Measurements from ENCODE around the gene MTMR2. TPM values are rescaled to one million over a fixed set of nuclear protein-coding genes. Genes with fewer than 3 reads are reported as not detected.
A peak's percentile ranks its signal among the peaks of the same experiment; 100 is the strongest.

MTMR2 gene
- total and polyA plus RNA-seq, 2 experiments from 2014 or later = 26.6 to 52.6 TPM

GRCh38 chr11:95913830-95914615, 9.9 kb downstream of the MTMR2 start:
- H3K27ac Mint-ChIP-seq = 0 out of 2 replicates have a peak overlapping the region, but pooled peaks have one; percentile 0
- Histone ChIP-seq H3K36me3 (ENCODE audit: insufficient read depth) (no peaks in the 10 kb centered on the region), H3K27ac (ENCODE audit: low read depth) (no peak overlapping the region), H3K79me2 (replicated peaks; ENCODE audit: insufficient read depth) (peaks cover 81% of the 10 kb centered on the region), H3F3A (replicated peaks; ENCODE audit: low read depth) (no peaks in the 10 kb centered on the region), H3K9me2 (ENCODE audit: insufficient read depth) (no peaks in the 10 kb centered on the region), H4K20me1 (replicated peaks; ENCODE audit: insufficient read depth) (peaks cover 3% of the 10 kb centered on the region; the same call in 1 of the 2 replicates), H2AFZ (no peak overlapping the region), H3K4me2 (no peak overlapping the region), H3K4me3 (no peak overlapping the region), H3K4me1 (ENCODE audit: insufficient read depth) (peaks cover 13% of the 10 kb centered on the region), H3K27me3 (ENCODE audit: insufficient read depth) (no peaks in the 10 kb centered on the region)
- no peaks in the 10 kb centered on the region for H3K9me3 Mint-ChIP-seq
- no peaks in the 10 kb centered on the region for H3K36me3 Mint-ChIP-seq (ENCODE audit: low read depth)
- ATAC-seq (no peak), DNase-seq (ENCODE audit: low spot score) (no peak)
- H3K4me3 Mint-ChIP-seq = no peak overlapping the region
- TF ChIP-seq CREB1 (CRISPR knock-in tag; IDR thresholded peaks at IDR 0.05; ENCODE audit: low read depth) = no peak
- TF ChIP-seq JUNB (IDR thresholded peaks at IDR 0.05; ENCODE audit: unreplicated experiment) = no peak
- no peak for TF ChIP-seq STAT1 (IDR thresholded peaks at IDR 0.05; ENCODE audit: unreplicated experiment)
- TF ChIP-seq POLR2AphosphoS5 (IDR thresholded peaks at IDR 0.05; ENCODE audit: low read depth) = no peak
- TF ChIP-seq ZNF331 (CRISPR knock-in tag; IDR thresholded peaks at IDR 0.05; ENCODE audit: low read depth) = no peak
- no peak for TF ChIP-seq REST (IDR thresholded peaks at IDR 0.05; ENCODE audit: unreplicated experiment)
- TF ChIP-seq EZH2phosphoT487 (IDR thresholded peaks at IDR 0.05; ENCODE audit: unreplicated experiment) = no peak
- no peak for TF ChIP-seq NANOG (IDR thresholded peaks at IDR 0.05; ENCODE audit: borderline replicate concordance)
- TF ChIP-seq ZNF462 (CRISPR knock-in tag; IDR thresholded peaks at IDR 0.05) = no peak
- no peak for TF ChIP-seq ZNF114 (CRISPR knock-in tag; IDR thresholded peaks at IDR 0.05)
- no peak for TF ChIP-seq EZH2 (IDR thresholded peaks at IDR 0.05; ENCODE audit: low read depth, unreplicated experiment)
- TF ChIP-seq CTCF (conservative IDR thresholded peaks at IDR 0.05; ENCODE audit: low read depth in 2 of 2) = no peak
- TF ChIP-seq ETS1 (IDR thresholded peaks at IDR 0.05) = no peak
- peaks cover 16% of the 10 kb centered on the region for H3K4me1 Mint-ChIP-seq
- no peaks in the 10 kb centered on the region for H3K27me3 Mint-ChIP-seq (ENCODE audit: insufficient read depth, low read depth, poor library complexity)

Data from GM23338 (cell line).